Colon (tissue), 2 donors: ENCODE measurements around the gene TECR.
"Not testable (repeated sequence)": the region's sequence is repeated elsewhere in the genome, so short reads cannot be mapped to it uniquely, and the experiment has no call there.

Experiments
- FAIRE-seq: peaks from 2 replicates; lab custom pipeline; 2012; peaks lifted over from hg19 to GRCh38; lab: Jason Lieb, UNC
- donor health status: control.
- donor health status: control.

The TECR gene

DNA sequence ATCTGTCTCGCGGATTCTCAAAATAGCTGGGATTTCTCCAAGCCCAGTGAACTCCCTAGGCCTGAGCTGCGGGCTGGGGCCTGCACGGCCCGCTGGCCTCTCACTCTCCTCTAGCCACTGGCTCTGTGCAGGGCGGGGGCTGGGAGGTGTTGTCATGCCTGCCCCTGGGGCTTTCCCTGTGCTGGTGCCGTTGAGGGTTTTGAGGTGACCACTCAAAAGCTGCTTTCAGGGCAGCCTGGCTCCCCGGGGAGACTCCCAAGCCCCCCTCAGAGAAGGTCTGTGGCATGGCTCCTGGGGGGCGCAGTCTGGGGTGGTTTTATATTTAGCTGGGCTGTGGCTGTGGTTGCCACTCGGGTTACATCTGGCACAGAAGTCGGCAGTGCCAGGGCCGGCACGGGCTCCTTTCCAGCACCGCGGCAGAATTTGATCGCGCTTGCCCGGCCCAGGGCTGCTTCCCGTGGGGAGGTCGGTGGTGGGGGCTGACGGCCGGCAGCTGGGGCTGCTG, 32.5 kb downstream of the TECR start:
- no peak for FAIRE-seq

- FAIRE-seq: no peak
Observed at GRCh38 chr19:14562660-14563589, 33.5 kb downstream of the TECR start.

- FAIRE-seq: no peak
Observed at GRCh38 chr19:14563590-14563926, 34.2 kb downstream of the TECR start.

- FAIRE-seq: no peak
Observed at GRCh38 chr19:14563989-14564651, 34.7 kb downstream of the TECR start.

DNA sequence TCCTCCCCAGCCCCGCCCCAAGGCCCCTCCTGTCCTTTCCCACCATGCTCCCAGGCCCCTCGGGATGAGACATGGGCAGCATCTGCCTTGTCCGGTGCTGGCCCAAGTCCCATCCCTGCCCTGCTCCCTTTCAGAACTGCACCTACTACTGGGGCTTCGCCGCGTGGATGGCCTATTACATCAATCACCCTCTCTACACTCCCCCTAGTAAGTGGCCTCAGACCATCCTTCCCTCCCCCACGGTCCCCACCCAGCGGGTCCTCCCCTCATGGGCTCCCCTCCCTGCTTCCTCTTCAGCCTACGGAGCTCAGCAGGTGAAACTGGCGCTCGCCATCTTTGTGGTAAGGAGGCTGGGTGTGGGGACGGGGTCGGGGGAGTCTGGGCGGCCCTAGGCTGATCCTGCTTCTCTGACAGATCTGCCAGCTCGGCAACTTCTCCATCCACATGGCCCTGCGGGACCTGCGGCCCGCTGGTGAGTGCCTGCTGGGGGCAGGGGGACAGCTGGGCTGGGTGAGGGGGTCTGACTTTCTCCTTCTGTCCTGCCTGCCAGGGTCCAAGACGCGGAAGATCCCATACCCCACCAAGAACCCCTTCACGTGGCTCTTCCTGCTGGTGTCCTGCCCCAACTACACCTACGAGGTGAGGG, 35.4 kb downstream of the TECR start:
- not testable (repeated sequence) for FAIRE-seq

- FAIRE-seq: no peak
Observed at GRCh38 chr19:14565298-14565679, 35.9 kb downstream of the TECR start.

- FAIRE-seq: no peak
Observed at GRCh38 chr19:14565765-14566711, 36.6 kb downstream of the TECR start.

DNA sequence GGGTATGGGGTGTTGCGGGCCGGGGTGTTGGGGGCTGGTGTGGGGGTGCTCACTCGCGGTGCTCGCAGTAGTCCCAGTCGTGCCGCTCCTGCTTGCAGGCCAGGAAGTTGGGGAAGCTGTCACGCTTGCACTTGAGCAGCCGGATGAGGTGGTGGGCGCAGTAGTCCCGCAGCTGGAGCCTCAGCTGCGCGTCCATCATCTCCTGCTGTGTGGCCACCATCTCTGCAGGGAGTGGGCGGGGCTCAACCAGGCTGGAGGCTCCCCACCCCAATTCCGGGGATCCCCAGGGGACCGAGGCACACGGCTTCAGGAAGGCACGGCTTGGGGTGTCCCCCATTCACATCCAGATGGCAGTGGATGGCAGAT, 37.3 kb downstream of the TECR start:
- no peak for FAIRE-seq

- FAIRE-seq: no peak
Observed at GRCh38 chr19:14567079-14567478, 37.7 kb downstream of the TECR start.

DNA sequence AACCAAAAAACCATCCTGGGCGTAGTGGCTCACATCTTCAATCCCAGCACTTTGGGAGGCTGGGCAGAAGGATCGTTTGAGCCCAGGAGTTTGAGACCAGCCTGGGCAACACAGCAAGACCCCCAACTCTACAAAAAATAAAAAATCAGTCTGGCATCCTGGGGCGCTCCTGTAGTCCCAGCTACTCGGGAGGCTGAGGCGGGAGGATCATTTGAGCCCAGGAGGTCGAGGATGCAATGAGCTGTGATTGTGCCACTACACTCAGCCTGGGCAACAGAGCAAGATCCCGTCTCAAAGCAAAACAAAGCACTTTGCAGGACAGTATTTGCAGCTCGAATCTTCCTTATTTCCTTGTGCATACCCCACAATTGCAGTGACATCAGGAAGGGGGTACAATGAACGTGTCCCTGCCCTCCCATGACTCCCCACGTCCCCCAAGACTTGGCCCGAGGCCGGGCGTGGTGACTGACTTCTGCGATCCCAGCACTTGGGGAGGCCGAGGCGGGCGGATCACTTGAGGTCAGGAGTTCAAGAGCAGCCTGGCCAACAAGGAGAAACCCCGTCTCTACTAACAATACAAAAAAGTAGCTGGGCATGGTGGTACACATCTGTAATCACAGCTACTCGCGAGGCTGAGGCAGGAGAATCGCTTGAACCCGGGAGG, 41.6 kb downstream of the TECR start:
- no peak for FAIRE-seq

GRCh38 chr19:14571695-14572490, 42.5 kb downstream of the TECR start, which contains the start of gene NDUFB7:
Gene NDUFB7, minus strand, starts transcription at chr19:14572066. Its CDS starts 66 bp downstream, at chr19:14572000.
- no peak for FAIRE-seq

DNA sequence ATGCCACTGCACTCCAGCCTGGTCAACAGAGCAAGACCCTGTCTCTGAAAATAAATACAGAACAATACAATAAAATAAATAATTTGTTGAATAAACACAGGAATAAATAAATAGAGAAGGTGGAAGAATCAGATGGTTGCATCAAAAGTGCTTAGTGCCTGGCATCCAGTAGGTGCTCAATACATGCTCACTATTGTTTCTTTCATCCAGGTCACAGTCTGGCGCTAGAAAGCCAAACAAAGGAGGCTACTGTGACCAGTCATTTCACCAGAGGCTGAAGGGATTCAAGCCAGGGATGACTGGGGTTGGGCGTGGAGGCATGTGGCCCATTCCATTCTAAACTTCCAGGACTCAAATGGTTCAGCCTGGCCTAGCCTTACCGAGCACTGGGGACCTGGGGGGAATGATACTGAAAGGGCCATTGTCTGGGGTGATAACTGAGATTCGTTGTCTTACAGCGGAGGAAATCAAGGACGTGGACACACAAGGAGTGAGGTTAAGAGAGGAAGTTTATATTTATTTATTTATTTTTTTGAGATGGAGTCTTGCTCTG, 46.1 kb downstream of the TECR start:
- FAIRE-seq: no peak

- FAIRE-seq: no peak
Observed at GRCh38 chr19:14576363-14576762, 47.0 kb downstream of the TECR start.

GRCh38 chr19:14577264-14577663, 47.9 kb downstream of the TECR start:
- no peak for FAIRE-seq

DNA sequence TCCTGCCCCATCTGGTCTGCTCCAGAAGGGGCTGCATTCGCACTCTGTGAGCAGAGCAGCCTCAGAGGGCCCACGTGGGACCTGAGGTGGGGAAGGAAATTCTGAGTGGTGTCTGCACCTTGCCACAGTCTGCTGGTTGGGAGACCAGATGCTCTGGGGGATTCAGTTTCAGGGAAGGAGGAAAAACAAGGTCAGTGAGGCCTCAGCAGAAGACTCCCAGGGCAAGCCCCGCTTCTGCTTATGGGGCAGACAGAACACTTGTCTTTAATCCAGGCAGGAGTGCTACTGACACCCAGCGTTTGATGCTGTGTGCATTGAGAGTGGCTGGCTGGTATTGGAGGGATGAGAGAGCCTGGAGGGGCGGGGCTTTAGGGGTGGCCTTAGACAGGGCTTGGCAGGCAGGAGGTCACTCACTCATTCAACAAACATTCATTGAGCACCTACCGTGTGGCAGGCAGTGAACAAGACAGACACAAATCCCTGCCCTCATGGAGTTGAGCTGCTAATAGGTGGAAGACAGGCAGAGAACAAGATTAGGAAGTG, 48.6 kb downstream of the TECR start:
- no peak for FAIRE-seq

DNA sequence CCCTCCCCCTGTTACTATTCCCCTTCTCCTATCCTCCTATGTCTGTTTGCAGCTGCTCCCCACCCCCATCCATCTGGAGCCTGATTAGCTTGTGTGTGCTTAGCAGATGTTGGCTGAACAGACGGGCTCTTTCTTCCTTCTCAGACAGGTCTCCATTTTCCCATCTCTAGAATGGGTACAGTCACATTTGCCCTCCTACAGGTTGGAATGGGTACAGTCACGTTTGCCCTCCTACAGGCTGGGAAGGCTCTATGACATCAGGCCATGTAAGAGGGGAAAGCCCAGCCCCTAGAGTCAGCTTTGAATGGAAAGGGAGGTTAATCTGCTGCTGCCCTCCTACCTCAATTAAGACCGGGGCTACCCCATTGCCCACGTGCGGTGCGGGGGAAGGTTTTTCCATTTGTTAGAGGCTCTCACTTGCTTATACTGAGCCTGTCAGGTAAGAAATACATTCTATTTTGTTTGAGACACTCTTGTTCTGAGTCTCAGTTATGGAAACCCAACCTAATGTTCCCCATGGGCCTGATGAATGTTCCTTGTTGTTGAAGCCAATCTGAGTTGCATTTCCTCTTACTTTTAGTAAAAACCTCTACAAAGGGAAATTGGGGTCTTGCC, 51.3 kb downstream of the TECR start:
- no peak for FAIRE-seq

GRCh38 chr19:14582894-14583340, 53.5 kb downstream of the TECR start, which contains the start of gene CLEC17A:
Gene CLEC17A, plus strand, starts transcription at chr19:14583084. Its CDS starts 77 bp downstream, at chr19:14583161.
- FAIRE-seq: no peak

GRCh38 chr19:14584372-14584771, 55.0 kb downstream of the TECR start:
- not testable (repeated sequence) for FAIRE-seq

DNA sequence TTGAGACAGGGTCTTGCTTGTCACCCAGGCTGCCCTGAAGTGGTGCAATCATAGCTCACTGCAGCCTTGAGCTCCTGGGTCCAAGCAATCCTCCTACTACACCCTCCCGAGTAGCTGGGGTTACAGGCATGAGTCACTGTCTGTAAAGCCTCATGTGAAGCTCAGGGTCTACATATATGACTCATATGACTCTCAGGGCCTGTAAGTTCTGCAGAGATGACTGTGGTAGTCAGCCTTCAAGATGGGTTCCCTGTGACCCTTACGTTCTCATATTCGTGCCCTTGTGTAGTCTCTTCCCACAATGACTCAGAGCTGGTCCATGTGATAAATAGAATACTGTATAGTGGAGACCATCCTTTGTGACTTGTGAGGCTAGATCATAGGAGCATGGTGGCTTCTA, 55.8 kb downstream of the TECR start:
- FAIRE-seq: not testable (repeated sequence)
